GM23338 (cell line): ENCODE results near the gene SPPL2C. TPM values are rescaled to one million over a fixed set of nuclear protein-coding genes. Genes with fewer than 3 reads are reported as not detected.

Experiments used
- ATAC-seq: fragments of 200-7000 bp; cut with Tn5 transposase; 3 replicates; pipeline ENCODE4 v1.9.1; 2020
- DNase-seq: peaks from one replicate; pipeline ENCODE4 v3.0.0-alpha.2; 2015; ENCODE audit warnings: low spot score
- H2AFZ ChIP-seq: fragments of 200-600 bp; sonication (generic); 2 replicates; pipeline ENCODE4 v1.8.0; 2016; ENCODE audit warnings: antibody characterized with exemption, mild to moderate bottlenecking, moderate library complexity
- H3F3A ChIP-seq: fragments of 200-600 bp; sonication (generic); replicated peaks from 2 replicates; pipeline ENCODE4 v1.8.0; 2017; ENCODE audit warnings: antibody characterized with exemption, mixed run types, low read depth
- H3K27ac ChIP-seq: fragments of 200-600 bp; sonication (generic); 2 replicates; pipeline ENCODE4 v1.6.1; 2016; ENCODE audit warnings: low read depth
- H3K27me3 ChIP-seq: fragments of 200-600 bp; sonication (generic); 2 replicates; pipeline ENCODE4 v1.8.0; 2016; ENCODE audit warnings: mild to moderate bottlenecking, mixed run types, moderate library complexity; ENCODE audit not compliant: insufficient read depth
- H3K36me3 ChIP-seq: fragments of 200-600 bp; sonication (generic); 2 replicates; pipeline ENCODE4 v1.8.0; 2016; ENCODE audit warnings: mild to moderate bottlenecking; ENCODE audit not compliant: insufficient read depth
- H3K4me1 ChIP-seq: fragments of 200-600 bp; sonication (generic); 2 replicates; pipeline ENCODE4 v1.8.0; 2016; ENCODE audit warnings: mild to moderate bottlenecking, moderate library complexity; ENCODE audit not compliant: insufficient read depth
- H3K4me2 ChIP-seq: fragments of 200-600 bp; sonication (generic); 2 replicates; pipeline ENCODE4 v1.7.1; 2017; ENCODE audit warnings: mixed run types
- H3K4me3 ChIP-seq: fragments of 200-600 bp; sonication (generic); 2 replicates; pipeline ENCODE4 v1.6.1; 2016; ENCODE audit warnings: mixed run types
- H3K79me2 ChIP-seq: fragments of 200-600 bp; sonication (generic); replicated peaks from 2 replicates; pipeline ENCODE4 v1.8.0; 2017; ENCODE audit warnings: mild to moderate bottlenecking; ENCODE audit not compliant: insufficient read depth
- H3K9me2 ChIP-seq: fragments of 200-600 bp; sonication (generic); 2 replicates; pipeline ENCODE4 v1.8.0; 2017; ENCODE audit not compliant: insufficient read depth
- H4K20me1 ChIP-seq: fragments of 200-600 bp; sonication (generic); replicated peaks from 2 replicates; pipeline ENCODE4 v1.8.0; 2017; ENCODE audit warnings: mild to moderate bottlenecking; ENCODE audit not compliant: insufficient read depth
- H3K27ac Mint-ChIP-seq: 2 replicates; pipeline ENCODE4 v1.8.0; 2020; ENCODE audit warnings: inconsistent platforms, mild to moderate bottlenecking, moderate library complexity, mixed read lengths
- H3K27me3 Mint-ChIP-seq: 3 replicates; pipeline ENCODE4 v1.8.0; 2022; ENCODE audit warnings: low read depth, mild to moderate bottlenecking, moderate library complexity, mixed read lengths, inconsistent platforms; ENCODE audit not compliant: insufficient read depth, poor library complexity
- H3K36me3 Mint-ChIP-seq: 3 replicates; pipeline ENCODE4 v1.8.0; 2021; ENCODE audit warnings: low read depth, mild to moderate bottlenecking, inconsistent platforms, moderate library complexity, mixed read lengths
- H3K4me1 Mint-ChIP-seq: 3 replicates; pipeline ENCODE4 v1.8.0; 2020; ENCODE audit warnings: mild to moderate bottlenecking, inconsistent platforms, mixed read lengths
- H3K4me3 Mint-ChIP-seq: 3 replicates; pipeline ENCODE4 v1.8.0; 2021; ENCODE audit warnings: moderate library complexity, mild to moderate bottlenecking, inconsistent platforms, mixed read lengths
- H3K9me3 Mint-ChIP-seq: 3 replicates; pipeline ENCODE4 v1.8.0; 2020; ENCODE audit warnings: moderate library complexity, mild to moderate bottlenecking, inconsistent platforms, mixed read lengths
- ETS1 ChIP-seq: IDR thresholded peaks from 2 replicates; pipeline ENCODE4 v1.6.1; 2016; ENCODE audit warnings: antibody characterized with exemption
- EZH2 ChIP-seq: fragments of 200-600 bp; sonication (generic); IDR thresholded peaks from one replicate; pipeline ENCODE4 v1.8.0; 2017; ENCODE audit warnings: antibody characterized with exemption, mild to moderate bottlenecking, low read depth; ENCODE audit not compliant: unreplicated experiment
- EZH2phosphoT487 ChIP-seq: fragments of 200-600 bp; sonication (generic); IDR thresholded peaks from one replicate; pipeline ENCODE4 v1.8.1; 2018; ENCODE audit warnings: antibody characterized with exemption; ENCODE audit not compliant: unreplicated experiment
- JUNB ChIP-seq: IDR thresholded peaks from one replicate; pipeline ENCODE4 v1.6.1; 2016; ENCODE audit warnings: antibody characterized with exemption; ENCODE audit not compliant: unreplicated experiment
- NANOG ChIP-seq: IDR thresholded peaks from 2 replicates; pipeline ENCODE4 v1.6.1; 2016; ENCODE audit warnings: antibody characterized with exemption, borderline replicate concordance
- POLR2AphosphoS5 ChIP-seq: IDR thresholded peaks from 2 replicates; pipeline ENCODE4 v1.6.1; 2016; ENCODE audit warnings: antibody characterized with exemption, low read depth
- STAT1 ChIP-seq: IDR thresholded peaks from one replicate; pipeline ENCODE4 v1.6.1; 2016; ENCODE audit warnings: antibody characterized with exemption; ENCODE audit not compliant: unreplicated experiment
- ZNF114 ChIP-seq: fragments of 250-450 bp; sonication (Bioruptor Pico); IDR thresholded peaks from 2 replicates; pipeline ENCODE4 v1.5.0; 2020; ENCODE audit warnings: mild to moderate bottlenecking, moderate library complexity
- ZNF331 ChIP-seq: fragments of 250-450 bp; sonication (Bioruptor Pico); IDR thresholded peaks from 2 replicates; pipeline ENCODE4 v1.5.0; 2020; ENCODE audit warnings: low read depth, mild to moderate bottlenecking, moderate library complexity
- ZNF462 ChIP-seq: fragments of 250-450 bp; sonication (Bioruptor Pico); IDR thresholded peaks from 2 replicates; pipeline ENCODE4 v1.5.0; 2020; ENCODE audit warnings: mild to moderate bottlenecking, moderate library complexity
- polyA plus RNA-seq: library from polyadenylated mRNA; unstranded; fragments of >200 nt; fragmentation: Nextera tagmentation; extraction: Ambion mirVana; gene quantifications from 2 replicates; pipeline ENCODE4 v1.2.1, GENCODE V29; 2016
- total RNA-seq: library from RNA; depleted of rRNA; stranded (reverse); fragments of >200 nt; shearing (Covaris generic); gene quantifications from 2 replicates; pipeline ENCODE4 v1.2.3, GENCODE V29; 2014
- TF ChIP-seq, protein P1 (sequence below), 2 experiments: fragments of 200-600 bp in 1 of 2; sonication (generic) in 1 of 2; conservative IDR thresholded peaks; 2 replicates each; pipeline versions ENCODE4 v1.5.1 to v1.6.1; 2016 to 2017; ENCODE audit warnings: antibody characterized with exemption in 2 of 2, low read depth in 2 of 2, mild to moderate bottlenecking in 2 of 2, moderate library complexity in 1 of 2

Gene SPPL2C
- total and polyA plus RNA-seq, 2 experiments from 2014 or later: 0.14 TPM; not detected in 1

DNA sequence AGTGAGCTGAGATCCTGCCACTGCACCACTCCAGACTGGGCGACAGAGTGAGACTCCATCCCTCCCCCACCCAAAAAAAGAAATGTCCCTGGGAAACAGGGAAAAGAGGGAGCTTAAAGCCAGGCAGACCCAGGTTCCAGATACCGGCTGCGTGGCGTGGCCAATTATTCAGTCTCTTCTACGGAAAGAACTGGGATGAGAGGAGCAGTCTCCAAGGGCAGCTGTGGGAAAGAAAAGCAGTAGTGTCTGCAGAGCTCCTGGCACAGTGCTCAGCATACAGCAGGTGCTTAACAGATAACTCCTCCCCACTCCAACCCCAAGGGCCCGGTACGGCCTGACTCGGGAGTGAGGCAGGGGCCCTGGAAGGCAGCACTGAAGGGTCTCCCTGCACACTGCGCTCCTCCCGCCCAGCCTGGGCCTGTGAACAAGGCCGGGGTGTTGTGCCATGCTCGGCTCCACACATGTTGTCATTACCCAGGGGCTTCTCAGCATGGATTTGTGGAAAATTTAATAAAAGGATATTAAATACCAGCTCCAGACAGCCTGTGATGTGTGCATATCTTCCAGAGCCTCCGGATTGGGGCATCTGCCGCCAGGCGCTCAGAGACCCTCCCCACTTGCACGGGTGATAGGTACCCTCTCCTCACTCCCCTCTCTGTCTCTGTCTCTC is 17.6 kb upstream of the SPPL2C start:
- H3K4me2 ChIP-seq: no peak overlapping the region

More for the DNA sequence above, 17.6 kb upstream of the SPPL2C start:
- Mint-ChIP-seq H3K36me3 (no peaks in the 10 kb centered on the region), H3K4me1 (no peaks in the 10 kb centered on the region), H3K27me3 (peaks cover 18% of the 10 kb centered on the region), H3K27ac (no peak overlapping the region), H3K9me3 (no peaks in the 10 kb centered on the region), H3K4me3 (no peak overlapping the region)
- H2AFZ ChIP-seq: no peak overlapping the region
- H3K79me2 ChIP-seq: no peaks in the 10 kb centered on the region
- H3K9me2 ChIP-seq: no peaks in the 10 kb centered on the region
- H3K27me3 ChIP-seq: no peaks in the 10 kb centered on the region
- TF ChIP-seq ZNF114 (no peak), STAT1 (no peak), POLR2AphosphoS5 (no peak), ZNF331 (CRISPR knock-in tag) (no peak), NANOG (no peak), EZH2phosphoT487 (no peak), JUNB (no peak), EZH2 (no peak), ETS1 (no peak), ZNF462 (CRISPR knock-in tag) (no peak)
- TF ChIP-seq, protein P1, sequence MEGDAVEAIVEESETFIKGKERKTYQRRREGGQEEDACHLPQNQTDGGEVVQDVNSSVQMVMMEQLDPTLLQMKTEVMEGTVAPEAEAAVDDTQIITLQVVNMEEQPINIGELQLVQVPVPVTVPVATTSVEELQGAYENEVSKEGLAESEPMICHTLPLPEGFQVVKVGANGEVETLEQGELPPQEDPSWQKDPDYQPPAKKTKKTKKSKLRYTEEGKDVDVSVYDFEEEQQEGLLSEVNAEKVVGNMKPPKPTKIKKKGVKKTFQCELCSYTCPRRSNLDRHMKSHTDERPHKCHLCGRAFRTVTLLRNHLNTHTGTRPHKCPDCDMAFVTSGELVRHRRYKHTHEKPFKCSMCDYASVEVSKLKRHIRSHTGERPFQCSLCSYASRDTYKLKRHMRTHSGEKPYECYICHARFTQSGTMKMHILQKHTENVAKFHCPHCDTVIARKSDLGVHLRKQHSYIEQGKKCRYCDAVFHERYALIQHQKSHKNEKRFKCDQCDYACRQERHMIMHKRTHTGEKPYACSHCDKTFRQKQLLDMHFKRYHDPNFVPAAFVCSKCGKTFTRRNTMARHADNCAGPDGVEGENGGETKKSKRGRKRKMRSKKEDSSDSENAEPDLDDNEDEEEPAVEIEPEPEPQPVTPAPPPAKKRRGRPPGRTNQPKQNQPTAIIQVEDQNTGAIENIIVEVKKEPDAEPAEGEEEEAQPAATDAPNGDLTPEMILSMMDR (conservative IDR thresholded peaks at IDR 0.05; ENCODE audit: low read depth in 2 of 2): no peak
- no peaks in the 10 kb centered on the region for H4K20me1 ChIP-seq
- no peak for DNase-seq
- H3F3A ChIP-seq: no peaks in the 10 kb centered on the region
- H3K27ac ChIP-seq: no peak overlapping the region
- ATAC-seq: no peak
- H3K4me3 ChIP-seq: no peak overlapping the region
- no peaks in the 10 kb centered on the region for H3K36me3 ChIP-seq
- no peaks in the 10 kb centered on the region for H3K4me1 ChIP-seq
